Stomach (tissue), 9 donors: ENCODE results near the gene CLCN6. TPM values are rescaled to one million over a fixed set of nuclear protein-coding genes. Genes with fewer than 3 reads are reported as not detected.

ENCODE experiments used
- DNase-seq, 2 donors: peaks; one replicate each; pipeline versions ENCODE4 v3.0.0 to v3.0.0-alpha.2; 2013 to 2019
- H3K27ac ChIP-seq, 5 donors: fragments of 200-600 bp in 4 of 5; sonication (generic) in 4 of 5; one replicate each; pipeline ENCODE4 v1.5.1; 2013 to 2019; ENCODE audit warnings: mild to moderate bottlenecking in 1 of 5, moderate library complexity in 1 of 5
- H3K27me3 ChIP-seq, 3 donors: fragments of 200-600 bp; sonication (generic); one replicate each; pipeline ENCODE4 v1.5.1; 2017 to 2019; ENCODE audit warnings: mixed run types in 1 of 3
- H3K36me3 ChIP-seq, 4 donors: fragments of 200-600 bp; sonication (generic); 1 replicate in 3 of 4; 2 replicates in 1 of 4; pipeline ENCODE4 v1.5.1; 2016 to 2019
- H3K4me1 ChIP-seq, 4 donors: fragments of 200-600 bp; sonication (generic); one replicate each; pipeline ENCODE4 v1.5.1; 2016 to 2019
- H3K4me3 ChIP-seq, 4 donors: fragments of 200-600 bp; sonication (generic) in 3 of 4; one replicate each; pipeline ENCODE4 v1.5.1; 2016 to 2019; ENCODE audit warnings: mild to moderate bottlenecking in 1 of 4
- H3K9me3 ChIP-seq, 4 donors: fragments of 200-600 bp; sonication (generic); one replicate each; pipeline ENCODE4 v1.5.1; 2016 to 2019
- EP300 ChIP-seq: sonication (generic); formaldehyde crosslinking; IDR thresholded peaks from one replicate; pipeline ENCODE4 v1.6.1; 2017; ENCODE audit warnings: antibody characterized with exemption
- POLR2A ChIP-seq, 4 donors: fragments of 450-650 bp; IDR thresholded peaks; one replicate each; pipeline ENCODE4 v1.6.1; 2016; ENCODE audit warnings: antibody characterized with exemption in 4 of 4, control low read depth in 2 of 4, mild to moderate bottlenecking in 1 of 4, moderate library complexity in 1 of 4
- POLR2AphosphoS5 ChIP-seq, 3 donors: sonication (generic); formaldehyde crosslinking; IDR thresholded peaks; one replicate each; pipeline ENCODE4 v1.6.1; 2016; ENCODE audit warnings: antibody characterized with exemption in 3 of 3
- WGBS, 5 donors: extraction: QIAGEN DNeasy Blood & Tissue Kit in 3 of 5; methylation state at CpG; one replicate each; pipeline versions ENCODE4 v1.1.5 to v1.1.7; 2013 to 2018; 5-methylcytosine and 5-hydroxymethylcytosine counted together
- intact Hi-C: fragments of 100-400 bp; cut with DNase I; formaldehyde crosslinking; loops from one replicate; pipeline ENCODE4 v1.15.1; 2023; ENCODE audit warnings: low total_unique reads
- polyA plus RNA-seq, 3 donors: library from polyadenylated mRNA; stranded (reverse); fragments of 200-250 nt; gene quantifications; one replicate each; pipeline ENCODE4 v1.2.3, GENCODE V29; 2013
- total RNA-seq, 5 donors: library from RNA; depleted of rRNA; stranded (reverse); fragments of >200 nt; gene quantifications; one replicate each; pipeline versions ENCODE4 v1.1.0 to v1.2.3, GENCODE V29; 2014 to 2016
- TF ChIP-seq, protein P1 (sequence below), 7 experiments: fragments of 450-650 bp in 4 of 7; fragments of 200-600 bp in 3 of 7; sonication (generic) in 3 of 7; IDR thresholded peaks; one replicate each; pipeline ENCODE4 v1.5.1; 2016 to 2019; ENCODE audit warnings: antibody characterized with exemption in 7 of 7, control low read depth in 2 of 7, mild to moderate bottlenecking in 1 of 7
- donor health status: healthy with polysubstance abuse.
- donor health status: Bipolar disorder and iron deficiency.
- donor health status: healthy.

CLCN6 gene
- total and polyA plus RNA-seq, 8 donors: 4.1 to 49.6 (median 10.2) TPM

DNA sequence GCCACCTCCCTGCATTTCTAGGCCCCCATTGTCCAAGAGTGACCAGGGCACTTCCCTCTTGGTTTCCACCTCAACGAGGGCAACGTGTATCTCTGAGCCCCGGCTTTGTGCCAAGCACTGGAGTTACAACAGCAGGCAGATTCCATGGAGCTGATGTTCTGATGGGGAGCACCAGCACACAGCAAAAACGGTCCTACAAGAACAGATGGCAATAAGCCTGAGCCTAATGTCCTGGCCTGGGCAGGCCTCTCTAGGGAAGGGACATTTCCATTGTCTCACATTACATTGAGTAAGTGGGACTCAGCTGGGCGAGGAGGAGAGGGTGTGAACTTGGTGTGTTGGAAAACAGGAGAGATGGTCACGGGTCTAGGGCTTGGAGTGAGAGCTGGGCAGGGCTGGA lies 79.9 kb downstream of the CLCN6 start:
- intact Hi-C loops: no loop called here
- peaks cover 0 to 15% (median 5%) of the 10 kb centered on the region in 4 donors for H3K4me1 ChIP-seq
- no peak for DNase-seq
- H3K36me3 ChIP-seq: no peaks in the 10 kb centered on the region
- no peak for TF ChIP-seq POLR2AphosphoS5 (IDR thresholded peaks at IDR 0.05)
- TF ChIP-seq EP300: no peak
- TF ChIP-seq, protein P1, sequence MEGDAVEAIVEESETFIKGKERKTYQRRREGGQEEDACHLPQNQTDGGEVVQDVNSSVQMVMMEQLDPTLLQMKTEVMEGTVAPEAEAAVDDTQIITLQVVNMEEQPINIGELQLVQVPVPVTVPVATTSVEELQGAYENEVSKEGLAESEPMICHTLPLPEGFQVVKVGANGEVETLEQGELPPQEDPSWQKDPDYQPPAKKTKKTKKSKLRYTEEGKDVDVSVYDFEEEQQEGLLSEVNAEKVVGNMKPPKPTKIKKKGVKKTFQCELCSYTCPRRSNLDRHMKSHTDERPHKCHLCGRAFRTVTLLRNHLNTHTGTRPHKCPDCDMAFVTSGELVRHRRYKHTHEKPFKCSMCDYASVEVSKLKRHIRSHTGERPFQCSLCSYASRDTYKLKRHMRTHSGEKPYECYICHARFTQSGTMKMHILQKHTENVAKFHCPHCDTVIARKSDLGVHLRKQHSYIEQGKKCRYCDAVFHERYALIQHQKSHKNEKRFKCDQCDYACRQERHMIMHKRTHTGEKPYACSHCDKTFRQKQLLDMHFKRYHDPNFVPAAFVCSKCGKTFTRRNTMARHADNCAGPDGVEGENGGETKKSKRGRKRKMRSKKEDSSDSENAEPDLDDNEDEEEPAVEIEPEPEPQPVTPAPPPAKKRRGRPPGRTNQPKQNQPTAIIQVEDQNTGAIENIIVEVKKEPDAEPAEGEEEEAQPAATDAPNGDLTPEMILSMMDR (IDR thresholded peaks at IDR 0.05): no peak
- no peak for TF ChIP-seq POLR2A (IDR thresholded peaks at IDR 0.05)
- H3K4me3 ChIP-seq: no peak overlapping the region
- H3K27ac ChIP-seq: no peak overlapping the region
- no peaks in the 10 kb centered on the region for H3K9me3 ChIP-seq
- WGBS, 5 donors: 63 to 76% (median 69%) methylated on average over 4 to 6 of the region's 6 CpGs
- peaks cover 0 to 15% (median 0%) of the 10 kb centered on the region in 3 donors for H3K27me3 ChIP-seq

DNA sequence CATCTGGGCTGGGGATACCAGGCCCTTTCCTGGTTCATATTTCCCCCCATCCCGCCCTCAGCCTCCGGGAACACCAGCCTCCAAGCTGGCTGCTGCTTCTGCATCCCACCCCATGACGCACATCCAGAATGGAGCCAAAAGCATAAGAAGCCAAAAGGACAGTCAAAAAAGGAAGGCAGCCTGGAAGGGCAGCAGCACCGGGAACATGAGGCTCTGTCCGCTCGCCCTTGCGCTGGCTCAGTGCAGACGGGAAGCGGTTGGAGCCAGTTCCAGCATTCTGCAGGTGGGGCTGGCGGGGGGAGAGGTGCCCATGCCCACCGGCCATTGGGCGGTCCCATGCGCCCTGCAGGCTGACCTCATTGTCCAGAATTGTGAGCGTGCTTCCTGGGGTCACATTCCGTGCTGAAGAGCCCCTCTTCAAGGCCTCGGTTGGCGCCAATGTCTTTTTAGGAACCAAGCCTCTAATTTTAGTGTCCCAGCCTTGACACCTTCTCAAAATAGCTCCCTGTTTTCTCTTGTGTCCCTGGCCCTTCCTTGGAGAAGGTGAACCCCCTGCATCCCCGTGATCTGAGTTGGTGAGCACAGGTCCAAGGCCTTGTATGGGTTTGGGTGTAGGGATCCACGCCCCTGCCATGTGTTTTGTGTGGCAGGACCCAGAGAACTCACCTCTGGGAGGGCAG lies 81.1 kb downstream of the CLCN6 start:
- H3K9me3 ChIP-seq: no peaks in the 10 kb centered on the region
- H3K4me1 ChIP-seq: peaks cover 0 to 9% (median 3%) of the 10 kb centered on the region in 4 donors
- WGBS, 5 donors: 74 to 88% (median 85%) methylated on average over 19 of the region's 19 CpGs
- no peaks in the 10 kb centered on the region for H3K36me3 ChIP-seq
- H3K4me3 ChIP-seq: no peak overlapping the region
- no peak overlapping the region for H3K27ac ChIP-seq
- intact Hi-C loops: no loop called here
- no peak for TF ChIP-seq EP300
- no peak for TF ChIP-seq POLR2A (IDR thresholded peaks at IDR 0.05)
- TF ChIP-seq, protein P1 (IDR thresholded peaks at IDR 0.05): no peak
- no peak for TF ChIP-seq POLR2AphosphoS5 (IDR thresholded peaks at IDR 0.05)
- peak in 1 of 2 donors; percentile 44 for DNase-seq
- H3K27me3 ChIP-seq: peaks cover 0 to 21% (median 0%) of the 10 kb centered on the region in 3 donors

DNA sequence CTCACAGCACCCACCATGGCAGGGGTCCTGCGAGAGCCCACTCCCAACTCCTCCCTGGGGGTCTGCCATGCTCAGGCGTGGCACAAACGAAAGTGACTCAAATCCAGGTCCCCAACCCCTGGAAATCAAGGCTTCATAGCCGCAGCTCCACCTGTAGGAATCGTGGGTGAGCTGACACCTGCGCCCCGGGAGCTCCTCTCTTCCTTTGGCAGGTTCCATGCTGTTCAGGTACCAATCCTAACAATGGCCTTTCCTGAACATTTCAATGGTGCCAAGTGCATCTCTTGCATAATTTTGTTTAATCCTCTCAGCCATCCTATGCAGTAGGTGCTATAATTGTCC lies 81.6 kb downstream of the CLCN6 start:
- Histone ChIP-seq H3K36me3 (no peaks in the 10 kb centered on the region), H3K27ac (no peak overlapping the region), H3K4me3 (no peak overlapping the region), H3K9me3 (no peaks in the 10 kb centered on the region), H3K4me1 (peaks cover 0 to 6% (median 2%) of the 10 kb centered on the region in 4 donors), H3K27me3 (peaks cover 0 to 27% (median 0%) of the 10 kb centered on the region in 3 donors)
- TF ChIP-seq EP300 (no peak), POLR2A (IDR thresholded peaks at IDR 0.05) (no peak), POLR2AphosphoS5 (IDR thresholded peaks at IDR 0.05) (no peak)
- TF ChIP-seq, protein P1 (IDR thresholded peaks at IDR 0.05): no peak
- WGBS, 5 donors: 76 to 79% (median 76%) methylated on average over 7 of the region's 7 CpGs
- no peak for DNase-seq
- intact Hi-C loops: no loop called here

DNA sequence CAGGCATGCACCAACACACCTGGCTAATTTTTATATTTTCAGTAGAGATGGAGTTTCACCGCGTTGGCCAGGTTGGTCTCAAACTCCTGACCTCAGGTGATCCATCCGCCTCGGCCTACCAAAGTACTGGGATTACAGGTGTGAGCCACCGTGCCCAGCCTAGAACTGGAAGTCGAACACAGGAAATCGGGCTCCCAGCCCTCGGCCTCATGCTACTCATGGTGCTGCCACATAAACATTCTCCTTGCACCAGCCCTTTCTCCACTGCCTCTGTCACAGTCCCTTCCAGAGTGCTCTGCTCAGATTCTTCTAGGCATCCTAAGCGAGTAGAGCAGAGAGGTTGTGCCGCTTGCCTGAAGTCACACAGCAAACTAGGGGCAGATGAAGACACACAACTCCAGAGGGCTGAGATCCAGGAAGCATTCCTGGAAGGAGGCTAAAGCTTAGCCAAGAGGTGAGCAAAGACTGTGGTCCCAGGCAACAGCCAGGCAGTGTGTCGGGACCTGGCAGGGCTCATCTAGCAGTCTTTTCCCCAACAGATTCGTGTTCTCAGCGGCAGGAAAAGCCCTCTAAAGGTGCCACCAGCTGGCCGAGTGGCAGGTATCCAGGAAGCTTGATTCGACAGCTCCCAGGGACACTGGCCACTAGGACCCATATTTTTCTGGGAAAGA lies 82.3 kb downstream of the CLCN6 start:
- H3K36me3 ChIP-seq: no peaks in the 10 kb centered on the region
- WGBS, 5 donors: 77 to 83% (median 78%) methylated on average over 15 of the region's 15 CpGs
- TF ChIP-seq POLR2AphosphoS5 (IDR thresholded peaks at IDR 0.05) (no peak), EP300 (no peak)
- H3K27ac ChIP-seq: no peak overlapping the region
- H3K4me1 ChIP-seq: no peaks in the 10 kb centered on the region
- no peaks in the 10 kb centered on the region for H3K9me3 ChIP-seq
- no peak overlapping the region for H3K4me3 ChIP-seq
- peaks cover 0 to 26% (median 0%) of the 10 kb centered on the region in 3 donors for H3K27me3 ChIP-seq
- DNase-seq: no peak
- intact Hi-C loops: no loop called here

DNA sequence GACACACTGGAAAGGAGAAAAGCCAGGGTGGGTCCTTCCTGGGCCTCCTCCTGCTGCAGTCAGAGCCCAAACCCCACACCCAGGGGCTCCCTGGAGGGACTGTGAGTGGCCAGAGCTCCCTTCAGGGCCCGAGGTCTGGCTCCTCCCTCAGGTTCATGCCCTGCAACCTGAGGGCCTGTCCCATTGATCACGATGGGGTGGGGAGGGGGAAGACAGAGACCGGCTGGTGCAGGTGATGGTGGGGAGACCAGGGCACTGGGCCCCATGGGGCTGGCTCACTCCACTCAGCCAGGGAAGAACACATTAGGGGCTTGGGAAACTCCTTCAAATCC lies 82.9 kb downstream of the CLCN6 start:
- Histone ChIP-seq H3K9me3 (no peaks in the 10 kb centered on the region), H3K36me3 (no peaks in the 10 kb centered on the region), H3K4me3 (no peak overlapping the region), H3K4me1 (no peaks in the 10 kb centered on the region), H3K27me3 (peaks cover 0 to 28% (median 0%) of the 10 kb centered on the region in 3 donors), H3K27ac (no peak overlapping the region)
- intact Hi-C loops: no loop called here
- TF ChIP-seq, protein P1 (IDR thresholded peaks at IDR 0.05): no peak
- no peak for TF ChIP-seq EP300
- TF ChIP-seq POLR2AphosphoS5 (IDR thresholded peaks at IDR 0.05): no peak
- TF ChIP-seq POLR2A (IDR thresholded peaks at IDR 0.05): no peak
- WGBS, 5 donors: 37 to 57% (median 40%) methylated on average over 3 of the region's 3 CpGs
- no peak for DNase-seq
